ENCODE results near the gene AGPAT4.

Gene AGPAT4

DNA sequence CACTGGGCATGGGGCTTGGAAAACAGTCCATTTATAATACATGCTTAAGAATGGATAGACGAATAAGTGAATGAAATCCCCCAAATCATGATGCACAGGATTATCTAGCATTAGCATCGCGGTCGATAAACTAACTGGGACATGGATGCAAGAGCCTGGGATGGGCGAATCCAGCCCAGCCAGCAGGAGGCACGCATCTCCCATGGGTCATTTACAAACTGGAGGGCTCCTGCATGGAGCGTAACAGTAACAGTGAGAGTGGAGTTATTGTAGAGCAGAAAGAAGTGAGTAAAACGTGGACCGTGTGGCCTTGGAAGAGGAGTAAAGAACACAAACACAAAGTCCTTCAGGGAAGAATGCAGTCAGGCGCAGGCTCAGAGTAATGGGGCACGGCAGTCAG, 136.5 kb downstream of the AGPAT4 start:
- DNase-seq = no peak
- Histone ChIP-seq H3K23ac (ENCODE audit: low read length) (no peak overlapping the region), H3K27me3 (ENCODE audit: insufficient read depth, low read length) (no peaks in the 10 kb centered on the region), H3K79me1 (ENCODE audit: low read length) (no peaks in the 10 kb centered on the region), H4K8ac (ENCODE audit: low read depth, low read length) (no peak overlapping the region), H3K9ac (ENCODE audit: low read length) (no peak overlapping the region), H3K27ac (ENCODE audit: low read depth, low read length) (no peak overlapping the region), H4K91ac (ENCODE audit: low read depth, low read length) (no peak overlapping the region), H2AFZ (ENCODE audit: insufficient read depth, low read length, poor library complexity) (no peak overlapping the region), H3K4me3 (ENCODE audit: low read depth, low read length) (no peak overlapping the region), H3K4me2 (ENCODE audit: low read length) (no peak overlapping the region), H3K9me3 (ENCODE audit: insufficient read depth, low read depth, low read length) (no peaks in the 10 kb centered on the region), H2AK5ac (ENCODE audit: low read length) (no peak overlapping the region), H3K4me1 (ENCODE audit: control insufficient read depth in 1 of 2, insufficient read depth in 2 of 2, low read length in 2 of 2) (no peaks in the 10 kb centered on the region), H3K18ac (ENCODE audit: low read length) (no peak overlapping the region), H2BK12ac (ENCODE audit: low read length) (no peak overlapping the region), H3K79me2 (ENCODE audit: control insufficient read depth, insufficient read depth, low read length, poor library complexity) (no peaks in the 10 kb centered on the region), H3K4ac (ENCODE audit: low read depth, low read length) (no peak overlapping the region), H4K12ac (ENCODE audit: low read depth, low read length) (no peak overlapping the region), H2BK120ac (ENCODE audit: insufficient read depth, low read length, poor library complexity) (no peak overlapping the region), H3K14ac (ENCODE audit: low read length) (no peak overlapping the region), H3K36me3 (ENCODE audit: control insufficient read depth in 1 of 2, insufficient read depth in 2 of 2, low read length in 2 of 2) (peaks cover 47 to 60% of the 10 kb centered on the region in 2 experiments), H2BK5ac (ENCODE audit: low read depth, low read length, poor library complexity) (no peak overlapping the region)
- no CpG with 5 or more reads among the region's 11 CpGs for WGBS (ENCODE audit: extremely low coverage, insufficient coverage, insufficient read length)

DNA sequence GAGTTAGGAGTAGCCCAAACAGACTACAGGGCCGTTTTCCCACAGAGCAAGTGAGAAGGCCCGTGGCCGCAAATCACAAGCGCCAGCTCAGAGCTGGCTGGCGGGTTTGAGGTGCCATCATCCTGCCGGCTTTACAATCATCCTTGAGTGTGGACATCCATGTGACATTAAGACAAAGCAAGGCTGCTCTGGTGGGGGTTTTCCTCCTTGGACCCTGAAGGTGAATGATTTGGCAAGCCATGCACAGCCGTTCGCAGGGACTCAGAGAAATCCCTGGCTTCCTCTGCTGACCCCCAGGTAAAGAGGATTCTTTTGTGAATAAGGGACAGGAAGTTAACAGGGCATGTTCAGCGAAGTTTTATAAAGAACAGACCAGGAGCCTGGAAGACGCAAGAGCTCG, 137.2 kb downstream of the AGPAT4 start:
- Histone ChIP-seq H2BK12ac (ENCODE audit: low read length) (no peak overlapping the region), H3K27ac (ENCODE audit: low read depth, low read length) (no peak overlapping the region), H3K4ac (ENCODE audit: low read depth, low read length) (no peak overlapping the region), H3K4me2 (ENCODE audit: low read length) (no peak overlapping the region), H3K9ac (ENCODE audit: low read length) (no peak overlapping the region), H3K4me3 (ENCODE audit: low read depth, low read length) (no peak overlapping the region), H4K8ac (ENCODE audit: low read depth, low read length) (no peak overlapping the region), H2AFZ (ENCODE audit: insufficient read depth, low read length, poor library complexity) (no peak overlapping the region), H3K4me1 (ENCODE audit: control insufficient read depth in 1 of 2, insufficient read depth in 2 of 2, low read length in 2 of 2) (no peaks in the 10 kb centered on the region), H3K27me3 (ENCODE audit: insufficient read depth, low read length) (no peaks in the 10 kb centered on the region), H3K14ac (ENCODE audit: low read length) (no peak overlapping the region), H2BK120ac (ENCODE audit: insufficient read depth, low read length, poor library complexity) (no peak overlapping the region), H4K12ac (ENCODE audit: low read depth, low read length) (no peak overlapping the region), H2BK5ac (ENCODE audit: low read depth, low read length, poor library complexity) (no peak overlapping the region), H3K9me3 (ENCODE audit: insufficient read depth, low read depth, low read length) (no peaks in the 10 kb centered on the region), H3K79me1 (ENCODE audit: low read length) (no peaks in the 10 kb centered on the region), H3K23ac (ENCODE audit: low read length) (no peak overlapping the region), H3K79me2 (ENCODE audit: control insufficient read depth, insufficient read depth, low read length, poor library complexity) (no peaks in the 10 kb centered on the region), H2AK5ac (ENCODE audit: low read length) (no peak overlapping the region), H3K36me3 (ENCODE audit: control insufficient read depth in 1 of 2, insufficient read depth in 2 of 2, low read length in 2 of 2) (peaks cover 48 to 62% of the 10 kb centered on the region in 2 experiments), H3K18ac (ENCODE audit: low read length) (no peak overlapping the region), H4K91ac (ENCODE audit: low read depth, low read length) (no peak overlapping the region)
- no CpG with 5 or more reads among the region's 11 CpGs for WGBS (ENCODE audit: extremely low coverage, insufficient coverage, insufficient read length)
- DNase-seq = no peak

- Histone ChIP-seq H2AK5ac (ENCODE audit: low read length) (no peak overlapping the region), H3K27ac (ENCODE audit: low read depth, low read length) (no peak overlapping the region), H4K12ac (ENCODE audit: low read depth, low read length) (no peak overlapping the region), H3K27me3 (ENCODE audit: insufficient read depth, low read length) (no peaks in the 10 kb centered on the region), H4K91ac (ENCODE audit: low read depth, low read length) (no peak overlapping the region), H3K9ac (ENCODE audit: low read length) (no peak overlapping the region), H3K79me1 (ENCODE audit: low read length) (no peaks in the 10 kb centered on the region), H3K4me3 (ENCODE audit: low read depth, low read length) (no peak overlapping the region), H2BK120ac (ENCODE audit: insufficient read depth, low read length, poor library complexity) (no peak overlapping the region), H2BK5ac (ENCODE audit: low read depth, low read length, poor library complexity) (no peak overlapping the region), H3K18ac (ENCODE audit: low read length) (no peak overlapping the region), H3K9me3 (ENCODE audit: insufficient read depth, low read depth, low read length) (no peaks in the 10 kb centered on the region), H3K4me1 (ENCODE audit: control insufficient read depth in 1 of 2, insufficient read depth in 2 of 2, low read length in 2 of 2) (no peaks in the 10 kb centered on the region), H3K14ac (ENCODE audit: low read length) (no peak overlapping the region), H3K23ac (ENCODE audit: low read length) (no peak overlapping the region), H2BK12ac (ENCODE audit: low read length) (no peak overlapping the region), H2AFZ (ENCODE audit: insufficient read depth, low read length, poor library complexity) (no peak overlapping the region), H3K36me3 (ENCODE audit: control insufficient read depth in 1 of 2, insufficient read depth in 2 of 2, low read length in 2 of 2) (peaks cover 48 to 59% of the 10 kb centered on the region in 2 experiments), H3K79me2 (ENCODE audit: control insufficient read depth, insufficient read depth, low read length, poor library complexity) (no peaks in the 10 kb centered on the region), H3K4me2 (ENCODE audit: low read length) (no peak overlapping the region), H3K4ac (ENCODE audit: low read depth, low read length) (no peak overlapping the region), H4K8ac (ENCODE audit: low read depth, low read length) (no peak overlapping the region)
- no peak for DNase-seq
- no CpG with 5 or more reads among the region's 23 CpGs for WGBS (ENCODE audit: extremely low coverage, insufficient coverage, insufficient read length)
These were observed 137.9 kb downstream of the AGPAT4 start for GRCh38 chr6:161135695-161136591.

- no peak overlapping the region for H2BK12ac ChIP-seq (ENCODE audit: low read length)
- no peak overlapping the region for H3K4me2 ChIP-seq (ENCODE audit: low read length)
- no peak overlapping the region for H3K23ac ChIP-seq (ENCODE audit: low read length)
- H3K27ac ChIP-seq (ENCODE audit: low read depth, low read length) = no peak overlapping the region
- H3K27me3 ChIP-seq (ENCODE audit: insufficient read depth, low read length) = no peaks in the 10 kb centered on the region
- peak overlapping the region; percentile 3 for H3K9ac ChIP-seq (ENCODE audit: low read length)
- peaks cover 40 to 52% of the 10 kb centered on the region in 2 experiments for H3K36me3 ChIP-seq (ENCODE audit: control insufficient read depth in 1 of 2, insufficient read depth in 2 of 2, low read length in 2 of 2)
- no peak overlapping the region for H3K4ac ChIP-seq (ENCODE audit: low read depth, low read length)
- H4K91ac ChIP-seq (ENCODE audit: low read depth, low read length) = no peak overlapping the region
- no peaks in the 10 kb centered on the region for H3K9me3 ChIP-seq (ENCODE audit: insufficient read depth, low read depth, low read length)
- WGBS (ENCODE audit: extremely low coverage, insufficient coverage, insufficient read length) = no CpG with 5 or more reads among the region's 17 CpGs
- H4K12ac ChIP-seq (ENCODE audit: low read depth, low read length) = no peak overlapping the region
- no peak overlapping the region for H2BK120ac ChIP-seq (ENCODE audit: insufficient read depth, low read length, poor library complexity)
- H3K79me2 ChIP-seq (ENCODE audit: control insufficient read depth, insufficient read depth, low read length, poor library complexity) = no peaks in the 10 kb centered on the region
- no peak overlapping the region for H3K14ac ChIP-seq (ENCODE audit: low read length)
- H4K8ac ChIP-seq (ENCODE audit: low read depth, low read length) = no peak overlapping the region
- H3K4me3 ChIP-seq (ENCODE audit: low read depth, low read length) = no peak overlapping the region
- H2AFZ ChIP-seq (ENCODE audit: insufficient read depth, low read length, poor library complexity) = no peak overlapping the region
- no peak overlapping the region for H2BK5ac ChIP-seq (ENCODE audit: low read depth, low read length, poor library complexity)
- no peak for DNase-seq
- H3K18ac ChIP-seq (ENCODE audit: low read length) = no peak overlapping the region
- peaks cover 0 to 3% of the 10 kb centered on the region in 2 experiments for H3K4me1 ChIP-seq (ENCODE audit: control insufficient read depth in 1 of 2, insufficient read depth in 2 of 2, low read length in 2 of 2)
- H2AK5ac ChIP-seq (ENCODE audit: low read length) = no peak overlapping the region
- H3K79me1 ChIP-seq (ENCODE audit: low read length) = no peaks in the 10 kb centered on the region
These were observed 139.1 kb downstream of the AGPAT4 start for GRCh38 chr6:161134550-161135298.

Data from trophoblast cell (in vitro differentiated cells and primary cell).